ENCODE results near the gene VPS11. TPM values are rescaled to one million over a fixed set of nuclear protein-coding genes. Genes with fewer than 3 reads are reported as not detected.

The VPS11 gene
- polyA plus RNA-seq, 1 donor from 2014 or later, result 24.8 TPM

- Histone ChIP-seq H3K36me3 (ENCODE audit: insufficient read depth, low read length) (no peaks in the 10 kb centered on the region), H3K79me2 (replicated peaks; ENCODE audit: insufficient read depth, low read length) (peaks cover 9% of the 10 kb centered on the region), H3K4me2 (ENCODE audit: low read length) (no peak overlapping the region), H3K9ac (ENCODE audit: low read length) (no peak overlapping the region), H3F3A (ENCODE audit: insufficient read depth, low read length, poor library complexity, severe bottlenecking) (no peaks in the 10 kb centered on the region), H3K4me3 (ENCODE audit: low read length) (no peak overlapping the region), H2AFZ (ENCODE audit: low read depth, low read length) (no peak overlapping the region), H3K9me2 (ENCODE audit: insufficient read depth, low read length) (no peaks in the 10 kb centered on the region), H3K27me3 (ENCODE audit: insufficient read depth, low read depth, low read length) (no peaks in the 10 kb centered on the region), H3K27ac (ENCODE audit: low read length) (no peak overlapping the region), H4K20me1 (ENCODE audit: insufficient read depth) (no peaks in the 10 kb centered on the region), H3K9me3 (ENCODE audit: low read length) (no peaks in the 10 kb centered on the region)
- TF ChIP-seq POLR2AphosphoS5 (IDR thresholded peaks at IDR 0.05) (no peak), CTCF (IDR thresholded peaks at IDR 0.05; ENCODE audit: poor library complexity, severe bottlenecking) (no peak), TAF1 (IDR thresholded peaks at IDR 0.05; ENCODE audit: low read depth) (no peak), EZH2 (IDR thresholded peaks at IDR 0.05; ENCODE audit: borderline replicate concordance, insufficient read depth, low read length, poor library complexity, severe bottlenecking) (no peak), SMC3 (conservative IDR thresholded peaks at IDR 0.05; ENCODE audit: poor library complexity) (no peak), MXI1 (conservative IDR thresholded peaks at IDR 0.05; ENCODE audit: poor library complexity, severe bottlenecking) (no peak), EP300 (conservative IDR thresholded peaks at IDR 0.05; ENCODE audit: poor library complexity, severe bottlenecking) (no peak), RAD21 (conservative IDR thresholded peaks at IDR 0.05) (no peak)
- TF ChIP-seq, protein P1, sequence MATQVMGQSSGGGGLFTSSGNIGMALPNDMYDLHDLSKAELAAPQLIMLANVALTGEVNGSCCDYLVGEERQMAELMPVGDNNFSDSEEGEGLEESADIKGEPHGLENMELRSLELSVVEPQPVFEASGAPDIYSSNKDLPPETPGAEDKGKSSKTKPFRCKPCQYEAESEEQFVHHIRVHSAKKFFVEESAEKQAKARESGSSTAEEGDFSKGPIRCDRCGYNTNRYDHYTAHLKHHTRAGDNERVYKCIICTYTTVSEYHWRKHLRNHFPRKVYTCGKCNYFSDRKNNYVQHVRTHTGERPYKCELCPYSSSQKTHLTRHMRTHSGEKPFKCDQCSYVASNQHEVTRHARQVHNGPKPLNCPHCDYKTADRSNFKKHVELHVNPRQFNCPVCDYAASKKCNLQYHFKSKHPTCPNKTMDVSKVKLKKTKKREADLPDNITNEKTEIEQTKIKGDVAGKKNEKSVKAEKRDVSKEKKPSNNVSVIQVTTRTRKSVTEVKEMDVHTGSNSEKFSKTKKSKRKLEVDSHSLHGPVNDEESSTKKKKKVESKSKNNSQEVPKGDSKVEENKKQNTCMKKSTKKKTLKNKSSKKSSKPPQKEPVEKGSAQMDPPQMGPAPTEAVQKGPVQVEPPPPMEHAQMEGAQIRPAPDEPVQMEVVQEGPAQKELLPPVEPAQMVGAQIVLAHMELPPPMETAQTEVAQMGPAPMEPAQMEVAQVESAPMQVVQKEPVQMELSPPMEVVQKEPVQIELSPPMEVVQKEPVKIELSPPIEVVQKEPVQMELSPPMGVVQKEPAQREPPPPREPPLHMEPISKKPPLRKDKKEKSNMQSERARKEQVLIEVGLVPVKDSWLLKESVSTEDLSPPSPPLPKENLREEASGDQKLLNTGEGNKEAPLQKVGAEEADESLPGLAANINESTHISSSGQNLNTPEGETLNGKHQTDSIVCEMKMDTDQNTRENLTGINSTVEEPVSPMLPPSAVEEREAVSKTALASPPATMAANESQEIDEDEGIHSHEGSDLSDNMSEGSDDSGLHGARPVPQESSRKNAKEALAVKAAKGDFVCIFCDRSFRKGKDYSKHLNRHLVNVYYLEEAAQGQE (IDR thresholded peaks at IDR 0.05; ENCODE audit: borderline replicate concordance), result no peak
Observed at GRCh38 chr11:119027561-119028345, 39.9 kb upstream of the VPS11 start.

- TF ChIP-seq EP300 (conservative IDR thresholded peaks at IDR 0.05; ENCODE audit: poor library complexity, severe bottlenecking) (no peak), TAF1 (IDR thresholded peaks at IDR 0.05; ENCODE audit: low read depth) (no peak), EZH2 (IDR thresholded peaks at IDR 0.05; ENCODE audit: borderline replicate concordance, insufficient read depth, low read length, poor library complexity, severe bottlenecking) (no peak), CTCF (IDR thresholded peaks at IDR 0.05; ENCODE audit: poor library complexity, severe bottlenecking) (no peak), MXI1 (conservative IDR thresholded peaks at IDR 0.05; ENCODE audit: poor library complexity, severe bottlenecking) (no peak), RAD21 (conservative IDR thresholded peaks at IDR 0.05) (no peak), POLR2AphosphoS5 (IDR thresholded peaks at IDR 0.05) (no peak), SMC3 (conservative IDR thresholded peaks at IDR 0.05; ENCODE audit: poor library complexity) (no peak)
- TF ChIP-seq, protein P1 (IDR thresholded peaks at IDR 0.05; ENCODE audit: borderline replicate concordance), result no peak
- H3K4me2 ChIP-seq (ENCODE audit: low read length), result no peak overlapping the region
Observed at GRCh38 chr11:119028346-119029068, 39.1 kb upstream of the VPS11 start.

More at GRCh38 chr11:119028346-119029068, 39.1 kb upstream of the VPS11 start:
- Histone ChIP-seq H3K9me2 (ENCODE audit: insufficient read depth, low read length) (no peaks in the 10 kb centered on the region), H3K27ac (ENCODE audit: low read length) (no peak overlapping the region), H3K36me3 (ENCODE audit: insufficient read depth, low read length) (no peaks in the 10 kb centered on the region), H2AFZ (ENCODE audit: low read depth, low read length) (no peak overlapping the region), H3F3A (ENCODE audit: insufficient read depth, low read length, poor library complexity, severe bottlenecking) (no peaks in the 10 kb centered on the region), H3K9me3 (ENCODE audit: low read length) (no peaks in the 10 kb centered on the region), H3K4me3 (ENCODE audit: low read length) (peak overlapping the region; percentile 99), H3K9ac (ENCODE audit: low read length) (no peak overlapping the region), H3K27me3 (ENCODE audit: insufficient read depth, low read depth, low read length) (no peaks in the 10 kb centered on the region), H4K20me1 (ENCODE audit: insufficient read depth) (no peaks in the 10 kb centered on the region), H3K79me2 (replicated peaks; ENCODE audit: insufficient read depth, low read length) (peaks cover 9% of the 10 kb centered on the region)

Measured in neural cell (in vitro differentiated cells).